Heart right ventricle (tissue), 16 donors: ENCODE data around the gene ADAM11. TPM values are rescaled to one million over a fixed set of nuclear protein-coding genes. Genes with fewer than 3 reads are reported as not detected.

ENCODE experiments used
- ATAC-seq, 8 donors: fragments of 200-7000 bp; cut with Tn5 transposase; one replicate each; pipeline ENCODE4 v1.9.1; 2020; ENCODE audit warnings: mild to moderate bottlenecking in 8 of 8, moderate library complexity in 8 of 8, moderate number of reproducible peaks in 1 of 8
- DNase-seq, 2 donors: peaks; one replicate each; pipeline ENCODE4 v3.0.0-alpha.2; 2020
- H3K27ac ChIP-seq, 10 donors: fragments of 200-600 bp; sonication (generic) in 2 of 10; one replicate each; pipeline versions ENCODE4 v1.5.0 to v1.8.0; 2020 to 2022; ENCODE audit warnings: mild to moderate bottlenecking in 3 of 10
- H3K27me3 ChIP-seq, 7 donors: fragments of 200-600 bp; one replicate each; pipeline ENCODE4 v1.8.0; 2021 to 2022; ENCODE audit warnings: mild to moderate bottlenecking in 2 of 7
- H3K36me3 ChIP-seq, 9 donors: fragments of 200-600 bp; sonication (generic) in 1 of 9; one replicate each; pipeline versions ENCODE4 v1.5.0 to v1.8.0; 2020 to 2022; ENCODE audit warnings: mild to moderate bottlenecking in 2 of 9
- H3K4me1 ChIP-seq, 9 donors: fragments of 200-600 bp; sonication (generic) in 1 of 9; one replicate each; pipeline versions ENCODE4 v1.5.0 to v1.8.0; 2020 to 2022; ENCODE audit warnings: mild to moderate bottlenecking in 4 of 9
- H3K4me3 ChIP-seq, 10 donors: fragments of 200-600 bp; sonication (generic) in 2 of 10; one replicate each; pipeline versions ENCODE4 v1.5.0 to v1.8.0; 2020 to 2022; ENCODE audit warnings: mild to moderate bottlenecking in 7 of 10, moderate library complexity in 2 of 10
- H3K9me3 ChIP-seq, 11 donors: fragments of 200-600 bp in 10 of 11; sonication (generic) in 2 of 11; one replicate each; pipeline versions ENCODE4 v1.5.0 to v1.8.0; 2013 to 2022; ENCODE audit warnings: mild to moderate bottlenecking in 2 of 11, control low read depth in 1 of 11, moderate library complexity in 1 of 11
- CTCF ChIP-seq, 9 donors: fragments of 200-600 bp; sonication (generic) in 2 of 9; IDR thresholded peaks; one replicate each; pipeline versions ENCODE4 v1.5.0 to v1.8.0; 2021 to 2022; ENCODE audit warnings: antibody characterized with exemption in 9 of 9, mild to moderate bottlenecking in 5 of 9, moderate library complexity in 1 of 9
- WGBS, 2 donors: extraction: QIAGEN DNeasy Blood & Tissue Kit; methylation state at CpG; one replicate each; pipeline ENCODE4 v1.1.7; 2013; ENCODE audit warnings: inconsistent platforms in 1 of 2; 5-methylcytosine and 5-hydroxymethylcytosine counted together
- intact Hi-C, 10 donors: fragments of 100-400 bp; cut with DNase I; formaldehyde crosslinking; loops; one replicate each; pipeline versions ENCODE4 v1.11.1 to v1.14.2; 2022
- polyA plus RNA-seq, 2 donors: library from polyadenylated mRNA; stranded (reverse); fragments of 200-250 nt; gene quantifications; one replicate each; pipeline ENCODE4 v1.2.3, GENCODE V29; 2013
- total RNA-seq, 10 donors: library from RNA; stranded (reverse); fragmentation: NEBNext Ultra II Directional in 3 of 10; extraction: Animal tissue kit (Norgen Biotek cat#: 25700) in 3 of 10; gene quantifications; one replicate each; pipeline versions ENCODE4 v1.2.1 to v1.2.4, GENCODE V29; 2021 to 2023
- donor health status: Arrhythmogenic right ventricular cardiomyopathy.
- donor health status: ischemic (EF 13 %, LVEDD 7.1; RV severe dilation, severe dysfunction).
- donor health status: healthy with polysubstance abuse.
- donor health status: DM: no; HTN: yes; CAD: no.
- donor health status: DM: no; HTN: no; CAD: no.
- donor health status: ischemic (EF 25% LVEDD 6.9; RV normal size, moderate dysfunction).
- donor health status: ischemic (EF 25% LVEDD 5.7; RV mildly dilated, moderate dysfunction).
- donor health status: healthy.
- donor health status: DM: yes; HTN: yes; CAD: no.
- donor health status: Ischemic cardiomyopathy.
- donor health status: ischemic (EF 35%, LVEDD 5.7; RV mildly dilated, moderate dysfunction).
- donor health status: nonischemic (EF 11% LVEDD 7.7; RV severe dilation, severe dysfunction).
- donor health status: DM: yes; HTN: yes; CAD: no.
- donor health status: PGD.
- donor health status: ischemic (EF 29% LVEDD 5.4; RV normal size, mild dysfunction).
- donor health status: nonischemic (EF 23%, LVEDD 6.1; RV moderate dilation, normal function).

The ADAM11 gene
- total and polyA plus RNA-seq, 12 donors = 0.75 to 18.3 (median 7.8) TPM

- 89 to 90% methylated on average over 19 of the region's 19 CpGs for WGBS, 2 donors
- Histone ChIP-seq H3K27ac (no peak overlapping the region), H3K4me1 (peaks cover 6 to 49% (median 36%) of the 10 kb centered on the region in 9 donors), H3K36me3 (no peaks in the 10 kb centered on the region), H3K9me3 (no peaks in the 10 kb centered on the region), H3K4me3 (no peak overlapping the region), H3K27me3 (peaks cover 0 to 22% (median 0%) of the 10 kb centered on the region in 7 donors)
- DNase-seq (no peak), ATAC-seq (no peak)
- intact Hi-C loops = loop anchor here in 7 of 10 donors (5.0 to 10.0 kb wide), 8 partner anchors 55 to 355 kb away; partner anchors contain the start of genes GJC1 (in 3 of the 7) and PLCD3 (in 2 of the 7)
- no peak for TF ChIP-seq CTCF (IDR thresholded peaks at IDR 0.05)
Observed at GRCh38 chr17:44776628-44777393, 18.0 kb downstream of the ADAM11 start.

GRCh38 chr17:44777394-44778348 lies 18.9 kb downstream of the ADAM11 start:
- intact Hi-C loops = loop anchor here in 9 of 10 donors (2.0 to 10.0 kb wide), 9 partner anchors 55 to 355 kb away; partner anchors contain the start of genes GJC1 (in 3 of the 9) and PLCD3 (in 2 of the 9)
- 89 to 90% methylated on average over 20 of the region's 20 CpGs for WGBS, 2 donors
- H3K36me3 ChIP-seq = no peaks in the 10 kb centered on the region
- no peak overlapping the region for H3K4me3 ChIP-seq
- ATAC-seq = no peak
- no peak for TF ChIP-seq CTCF (IDR thresholded peaks at IDR 0.05)
- no peaks in the 10 kb centered on the region for H3K9me3 ChIP-seq
- no peak overlapping the region for H3K27ac ChIP-seq
- peaks cover 0 to 17% (median 0%) of the 10 kb centered on the region in 7 donors for H3K27me3 ChIP-seq
- peaks cover 9 to 58% (median 45%) of the 10 kb centered on the region in 9 donors for H3K4me1 ChIP-seq
- no peak for DNase-seq

GRCh38 chr17:44778656-44779210 lies 19.9 kb downstream of the ADAM11 start:
- TF ChIP-seq CTCF (IDR thresholded peaks at IDR 0.05) = no peak
- DNase-seq (no peak), ATAC-seq (no peak)
- H3K27me3 ChIP-seq = peaks cover 0 to 12% (median 0%) of the 10 kb centered on the region in 7 donors
- peaks cover 13 to 65% (median 52%) of the 10 kb centered on the region in 9 donors for H3K4me1 ChIP-seq
- peak overlapping the region in 9 of 10 donors; percentile 24 to 57 (median 41) for H3K4me3 ChIP-seq
- no peaks in the 10 kb centered on the region for H3K9me3 ChIP-seq
- intact Hi-C loops = loop anchor here (1.0 to 10.0 kb wide), 11 partner anchors 54 to 354 kb away; partner anchors contain the start of genes GJC1 (in 3 of the 10) and PLCD3 (in 2 of the 10)
- H3K36me3 ChIP-seq = no peaks in the 10 kb centered on the region
- 34 to 37% methylated on average over 10 of the region's 10 CpGs for WGBS, 2 donors
- peak overlapping the region in 7 of 10 donors; percentile 36 to 91 (median 75) for H3K27ac ChIP-seq
